Inferior parietal cortex (tissue), 1 donor: Measurements from ENCODE around the gene MAPK12.

ENCODE experiments used
- DNase-seq: peaks from one replicate; pipeline ENCODE4 v3.0.0-alpha.2; 2016; ENCODE audit errors: extremely low spot score

MAPK12 gene

GRCh38 chr22:50261615-50262459, at the start of gene MAPK12:
Gene MAPK12 (minus strand): TSS chr22:50261683. CDS start chr22:50261509, 174 bp downstream.
- DNase-seq, result no peak

- no peak for DNase-seq
Observed at GRCh38 chr22:50310949-50311444, 49.5 kb upstream of the MAPK12 start.

- DNase-seq, result no peak
Observed at GRCh38 chr22:50310031-50310722, 48.7 kb upstream of the MAPK12 start.

GRCh38 chr22:50309601-50309991, 48.1 kb upstream of the MAPK12 start:
- no peak for DNase-seq

GRCh38 chr22:50308986-50309600, 47.6 kb upstream of the MAPK12 start:
- DNase-seq, result no peak

- DNase-seq, result no peak
Observed at GRCh38 chr22:50308597-50308935, 47.1 kb upstream of the MAPK12 start.

- no peak for DNase-seq
Observed at GRCh38 chr22:50307890-50308596, 46.6 kb upstream of the MAPK12 start.

- peak; percentile 69 for DNase-seq
Observed at GRCh38 chr22:50306753-50307749, 45.6 kb upstream of the MAPK12 start, which contains the start of gene PLXNB2. Gene PLXNB2 (minus strand): TSS chr22:50307646. CDS start chr22:50290584, 17,062 bp downstream.

- DNase-seq, result no peak
Observed at GRCh38 chr22:50305923-50306566, 44.6 kb upstream of the MAPK12 start.

- no peak for DNase-seq
Observed at GRCh38 chr22:50305393-50305922, 44.0 kb upstream of the MAPK12 start.

GRCh38 chr22:50304528-50305392, 43.3 kb upstream of the MAPK12 start:
- no peak for DNase-seq

GRCh38 chr22:50303848-50304527, 42.5 kb upstream of the MAPK12 start:
- DNase-seq, result no peak

- DNase-seq, result no peak
Observed at GRCh38 chr22:50303515-50303847, 42.0 kb upstream of the MAPK12 start.

- DNase-seq, result no peak
Observed at GRCh38 chr22:50302564-50302963, 41.1 kb upstream of the MAPK12 start.

GRCh38 chr22:50302041-50302541, 40.6 kb upstream of the MAPK12 start:
- no peak for DNase-seq

GRCh38 chr22:50301581-50301991, 40.1 kb upstream of the MAPK12 start:
- no peak for DNase-seq

- no peak for DNase-seq
Observed at GRCh38 chr22:50300620-50301257, 39.3 kb upstream of the MAPK12 start.
